CD4-positive, alpha-beta memory T cell (primary cell): ENCODE data around the gene TLR5. TPM values are rescaled to one million over a fixed set of nuclear protein-coding genes. Genes with fewer than 3 reads are reported as not detected.

ENCODE experiments used
- CTCF ChIA-PET: fragments of 350-600 bp; sonication (Branson Sonifier 250); formaldehyde crosslinking; loops from one replicate; lab custom pipeline; 2021; ENCODE audit warnings: inconsistent platforms; ENCODE audit not compliant: partially characterized antibody; lab: Charles Lee
- POLR2A ChIA-PET: fragments of 350-600 bp; sonication (Branson Sonifier 250); formaldehyde crosslinking; loops from one replicate; lab custom pipeline; 2021; ENCODE audit not compliant: partially characterized antibody; lab: Charles Lee
- DNase-seq, 5 donors: peaks; one replicate each; pipeline versions ENCODE4 v3.0.0 to v3.0.0-alpha.2; 2020 to 2022; ENCODE audit warnings: mixed read lengths in 1 of 5
- H3K27ac ChIP-seq: one replicate; pipeline ENCODE4 v1.7.0; 2013; ENCODE audit warnings: low read depth, low read length
- H3K27me3 ChIP-seq: 2 replicates; pipeline ENCODE4 v1.7.0; 2013; ENCODE audit warnings: mild to moderate bottlenecking, low read length, moderate library complexity; ENCODE audit not compliant: insufficient read depth
- H3K36me3 ChIP-seq: 2 replicates; pipeline ENCODE4 v1.7.0; 2013; ENCODE audit warnings: mild to moderate bottlenecking, low read length, moderate library complexity; ENCODE audit not compliant: insufficient read depth
- H3K4me1 ChIP-seq: 2 replicates; pipeline ENCODE4 v1.7.0; 2013; ENCODE audit warnings: mild to moderate bottlenecking, low read length, moderate library complexity; ENCODE audit not compliant: insufficient read depth
- H3K4me3 ChIP-seq, 2 donors: one replicate each; pipeline ENCODE4 v1.7.0; 2013; ENCODE audit warnings: low read length in 2 of 2, mild to moderate bottlenecking in 1 of 2
- H3K9me3 ChIP-seq, 2 donors: one replicate each; pipeline ENCODE4 v1.7.0; 2013; ENCODE audit warnings: low read length in 2 of 2, control low read depth in 1 of 2; ENCODE audit not compliant: control insufficient read depth in 1 of 2
- H3K27ac Mint-ChIP-seq, 7 donors: one replicate each; pipeline ENCODE4 v1.8.0; 2020 to 2021; ENCODE audit warnings: mixed read lengths in 7 of 7, mild to moderate bottlenecking in 6 of 7, inconsistent platforms in 3 of 7, moderate library complexity in 3 of 7
- H3K27me3 Mint-ChIP-seq, 2 donors: one replicate each; pipeline ENCODE4 v1.8.0; 2020 to 2021; ENCODE audit warnings: mixed read lengths in 2 of 2
- H3K36me3 Mint-ChIP-seq, 2 donors: one replicate each; pipeline ENCODE4 v1.8.0; 2020 to 2021; ENCODE audit warnings: mixed read lengths in 2 of 2, inconsistent platforms in 1 of 2, mild to moderate bottlenecking in 1 of 2
- H3K4me1 Mint-ChIP-seq, 4 donors: one replicate each; pipeline ENCODE4 v1.8.0; 2020 to 2021; ENCODE audit warnings: mixed read lengths in 4 of 4, mild to moderate bottlenecking in 1 of 4
- H3K4me3 Mint-ChIP-seq, 8 donors: one replicate each; pipeline ENCODE4 v1.8.0; 2020 to 2021; ENCODE audit warnings: mixed read lengths in 8 of 8, mild to moderate bottlenecking in 7 of 8, moderate library complexity in 6 of 8, inconsistent platforms in 3 of 8
- H3K9me3 Mint-ChIP-seq, 8 donors: one replicate each; pipeline ENCODE4 v1.8.0; 2020 to 2021; ENCODE audit warnings: mixed read lengths in 8 of 8, mild to moderate bottlenecking in 5 of 8, inconsistent platforms in 3 of 8, moderate library complexity in 1 of 8
- intact Hi-C: fragments of 100-400 bp; cut with micrococcal nuclease; formaldehyde crosslinking; loops from one replicate; pipeline ENCODE4 v1.15.1; 2023
- polyA plus RNA-seq, 2 donors: library from polyadenylated mRNA; unstranded; fragments of 300-500 nt; fragmentation: Illumina TruSeq; gene quantifications; one replicate each; pipeline ENCODE4 v1.2.3, GENCODE V29; 2021
- total RNA-seq, 2 experiments: library from RNA; stranded (reverse); gene quantifications; one replicate each; pipeline ENCODE4 v1.2.3, GENCODE V29; 2021

Gene TLR5
- total and polyA plus RNA-seq, 4 experiments from 2014 or later: 1.4 to 7.1 (median 4.4) TPM

GRCh38 chr1:223074445-223075300 lies 68.4 kb downstream of the TLR5 start:
- Histone ChIP-seq H3K27me3 (no peaks in the 10 kb centered on the region), H3K36me3 (no peaks in the 10 kb centered on the region), H3K27ac (no peak overlapping the region), H3K4me1 (no peaks in the 10 kb centered on the region), H3K4me3 (no peak overlapping the region), H3K9me3 (no peaks in the 10 kb centered on the region)
- Mint-ChIP-seq H3K27me3 (peaks cover 12% of the 10 kb centered on the region in 2 donors), H3K9me3 (peaks cover 0 to 3% (median 0%) of the 10 kb centered on the region in 8 donors), H3K27ac (no peak overlapping the region), H3K4me1 (no peaks in the 10 kb centered on the region), H3K4me3 (no peak overlapping the region), H3K36me3 (no peaks in the 10 kb centered on the region)
- ChIA-PET POLR2A (no interaction called here), CTCF (no interaction called here)
- intact Hi-C loops: no loop called here
- no peak for DNase-seq

DNA sequence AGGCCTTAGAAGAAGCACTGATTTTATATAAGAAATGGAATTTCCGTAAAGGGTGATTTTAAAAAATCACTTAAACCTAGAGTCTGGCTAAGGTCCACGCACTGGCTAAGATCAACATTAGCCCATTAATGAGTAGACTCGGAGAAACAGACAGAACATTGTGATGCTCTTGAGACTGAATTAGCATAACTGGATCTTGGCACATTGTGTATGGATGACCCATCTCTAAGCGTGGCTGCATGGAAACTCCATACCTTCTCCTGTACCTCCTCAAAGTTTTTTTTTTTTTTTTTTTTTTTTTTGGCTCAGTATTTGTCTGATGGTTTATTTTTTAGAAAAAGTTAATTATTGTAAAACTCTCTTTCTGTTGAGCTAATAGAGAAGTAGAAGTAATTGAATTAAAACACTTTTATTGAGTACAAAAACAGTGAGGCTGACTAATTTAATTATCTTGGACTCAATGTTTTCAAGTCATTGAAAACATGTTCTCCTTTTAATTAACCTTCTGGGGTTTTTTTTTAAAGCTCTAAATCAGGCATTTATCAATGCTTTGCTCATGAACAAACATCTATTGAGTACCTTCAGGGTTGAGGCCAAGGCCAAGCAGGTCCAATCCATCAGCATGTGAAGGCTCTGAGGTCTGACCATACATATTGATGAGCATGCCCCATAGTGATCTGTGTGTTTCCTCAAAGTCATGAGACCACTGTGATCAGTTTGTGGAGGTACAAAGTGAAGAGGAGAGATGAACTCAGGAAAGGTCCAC lies 74.0 kb downstream of the TLR5 start:
- Mint-ChIP-seq H3K4me3 (no peak overlapping the region), H3K9me3 (peaks cover 0 to 3% (median 0%) of the 10 kb centered on the region in 8 donors), H3K27me3 (peaks cover 4 to 5% of the 10 kb centered on the region in 2 donors), H3K36me3 (no peaks in the 10 kb centered on the region), H3K27ac (no peak overlapping the region), H3K4me1 (no peaks in the 10 kb centered on the region)
- H3K4me3 ChIP-seq: no peak overlapping the region
- intact Hi-C loops: no loop called here
- H3K36me3 ChIP-seq: no peaks in the 10 kb centered on the region
- no peak for DNase-seq
- CTCF ChIA-PET: interaction anchor here (0.7 kb wide), 1 partner anchor 55 kb away, joined by 4 read pairs; no protein-coding TSS in a partner anchor
- no peak overlapping the region for H3K27ac ChIP-seq
- POLR2A ChIA-PET: no interaction called here
- no peaks in the 10 kb centered on the region for H3K9me3 ChIP-seq
- no peaks in the 10 kb centered on the region for H3K4me1 ChIP-seq
- H3K27me3 ChIP-seq: no peaks in the 10 kb centered on the region

DNA sequence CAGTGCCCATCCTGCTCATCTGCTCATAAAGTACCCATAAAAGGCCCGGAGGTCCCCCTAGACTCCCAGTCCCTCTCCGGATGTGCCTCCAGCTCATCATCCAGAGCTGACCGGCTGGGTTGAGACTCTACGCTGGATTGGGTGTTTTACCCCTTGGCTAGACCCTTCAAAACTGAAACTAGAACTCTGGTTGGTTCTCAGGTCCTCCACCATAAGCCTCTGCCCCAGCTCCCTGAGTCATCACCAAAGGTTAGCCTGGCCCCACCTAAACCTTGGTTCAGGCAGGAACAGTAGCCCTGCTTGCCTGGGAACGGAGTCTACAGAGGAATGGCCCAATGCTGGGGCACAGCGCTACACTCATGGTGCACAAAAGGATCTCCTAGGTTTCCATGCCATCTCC lies 75.1 kb downstream of the TLR5 start:
- peaks cover 1 to 7% of the 10 kb centered on the region in 2 donors for H3K27me3 Mint-ChIP-seq
- Histone ChIP-seq H3K27me3 (no peaks in the 10 kb centered on the region), H3K36me3 (no peaks in the 10 kb centered on the region), H3K27ac (no peak overlapping the region), H3K4me1 (no peaks in the 10 kb centered on the region), H3K9me3 (no peaks in the 10 kb centered on the region), H3K4me3 (no peak overlapping the region)
- intact Hi-C loops: no loop called here
- H3K36me3 Mint-ChIP-seq: no peaks in the 10 kb centered on the region
- DNase-seq: no peak
- ChIA-PET POLR2A (no interaction called here), CTCF (no interaction called here)
- H3K4me1 Mint-ChIP-seq: no peaks in the 10 kb centered on the region
- H3K4me3 Mint-ChIP-seq: no peak overlapping the region
- peaks cover 0 to 3% (median 0%) of the 10 kb centered on the region in 8 donors for H3K9me3 Mint-ChIP-seq
- no peak overlapping the region for H3K27ac Mint-ChIP-seq

- no peaks in the 10 kb centered on the region for H3K27me3 ChIP-seq
- H3K4me3 ChIP-seq: no peak overlapping the region
- H3K9me3 ChIP-seq: no peaks in the 10 kb centered on the region
- H3K4me3 Mint-ChIP-seq: no peak overlapping the region
- peaks cover 1 to 7% of the 10 kb centered on the region in 2 donors for H3K27me3 Mint-ChIP-seq
- H3K4me1 ChIP-seq: no peaks in the 10 kb centered on the region
- H3K36me3 Mint-ChIP-seq: no peaks in the 10 kb centered on the region
- intact Hi-C loops: no loop called here
- H3K9me3 Mint-ChIP-seq: peaks cover 0 to 1% (median 0%) of the 10 kb centered on the region in 8 donors
- ChIA-PET POLR2A (no interaction called here), CTCF (no interaction called here)
- no peak overlapping the region for H3K27ac Mint-ChIP-seq
- no peaks in the 10 kb centered on the region for H3K4me1 Mint-ChIP-seq
- DNase-seq: no peak
- H3K36me3 ChIP-seq: no peaks in the 10 kb centered on the region
- H3K27ac ChIP-seq: no peak overlapping the region
These were observed 76.6 kb downstream of the TLR5 start for GRCh38 chr1:223066415-223066814.

DNA sequence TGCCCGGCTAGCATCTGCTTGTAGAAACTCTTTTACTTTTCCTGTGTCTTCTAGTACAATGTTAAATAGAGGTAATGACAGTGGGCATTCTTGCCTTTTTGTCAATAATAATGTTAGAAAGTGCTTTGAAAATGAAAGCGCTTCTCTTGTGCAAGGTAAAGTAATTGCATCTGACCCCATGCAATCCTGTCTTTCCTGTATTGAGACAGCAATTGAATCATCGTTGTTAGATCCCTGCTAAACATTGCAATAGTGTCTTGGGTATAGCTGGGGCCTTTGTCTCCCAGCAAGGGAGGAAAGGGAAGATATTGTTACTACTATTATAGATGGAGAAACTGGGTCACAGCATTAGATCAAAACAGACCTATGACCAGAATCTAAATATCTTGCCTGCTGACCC lies 80.9 kb downstream of the TLR5 start:
- Mint-ChIP-seq H3K9me3 (no peaks in the 10 kb centered on the region), H3K36me3 (no peaks in the 10 kb centered on the region), H3K4me1 (no peaks in the 10 kb centered on the region), H3K27me3 (peaks cover 0 to 4% of the 10 kb centered on the region in 2 donors), H3K4me3 (no peak overlapping the region), H3K27ac (no peak overlapping the region)
- Histone ChIP-seq H3K4me3 (no peak overlapping the region), H3K27ac (no peak overlapping the region), H3K27me3 (no peaks in the 10 kb centered on the region), H3K4me1 (no peaks in the 10 kb centered on the region), H3K9me3 (no peaks in the 10 kb centered on the region), H3K36me3 (no peaks in the 10 kb centered on the region)
- intact Hi-C loops: no loop called here
- DNase-seq: no peak
- ChIA-PET CTCF (interaction anchor here (1.0 kb wide), 1 partner anchor 39 kb away, joined by 3 read pairs; no protein-coding TSS in a partner anchor), POLR2A (no interaction called here)

DNA sequence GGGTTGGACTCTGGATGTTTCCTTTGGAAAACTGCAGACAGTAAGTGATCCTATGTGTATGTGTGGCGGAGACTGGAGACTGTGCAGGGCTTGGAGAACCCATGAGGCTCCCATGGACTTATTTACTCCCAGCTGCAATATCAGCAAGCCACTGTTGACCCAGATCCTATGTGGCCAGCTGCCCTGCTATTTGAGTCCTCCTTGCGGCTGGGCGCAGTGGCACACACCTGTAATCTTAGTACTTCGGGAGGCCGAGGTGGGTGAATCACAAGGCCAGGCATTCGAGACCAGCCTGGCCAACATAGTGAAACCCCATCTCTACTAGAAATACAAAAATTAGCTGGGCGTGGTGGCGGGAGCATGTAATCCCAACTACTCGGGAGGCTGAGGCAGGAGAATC lies 83.5 kb downstream of the TLR5 start:
- CTCF ChIA-PET: no interaction called here
- no peaks in the 10 kb centered on the region for H3K36me3 ChIP-seq
- Mint-ChIP-seq H3K27me3 (peaks cover 0 to 3% of the 10 kb centered on the region in 2 donors), H3K36me3 (no peaks in the 10 kb centered on the region), H3K9me3 (no peaks in the 10 kb centered on the region), H3K27ac (no peak overlapping the region), H3K4me3 (no peak overlapping the region), H3K4me1 (no peaks in the 10 kb centered on the region)
- DNase-seq: no peak
- no peak overlapping the region for H3K27ac ChIP-seq
- intact Hi-C loops: no loop called here
- no peaks in the 10 kb centered on the region for H3K4me1 ChIP-seq
- POLR2A ChIA-PET: no interaction called here
- H3K27me3 ChIP-seq: no peaks in the 10 kb centered on the region
- no peaks in the 10 kb centered on the region for H3K9me3 ChIP-seq
- H3K4me3 ChIP-seq: no peak overlapping the region
